ENCODE data around the gene ESYT1. TPM values are rescaled to one million over a fixed set of nuclear protein-coding genes. Genes with fewer than 3 reads are reported as not detected.
A peak's percentile ranks its signal among the peaks of the same experiment; 100 is the strongest.

Gene ESYT1, protein sequence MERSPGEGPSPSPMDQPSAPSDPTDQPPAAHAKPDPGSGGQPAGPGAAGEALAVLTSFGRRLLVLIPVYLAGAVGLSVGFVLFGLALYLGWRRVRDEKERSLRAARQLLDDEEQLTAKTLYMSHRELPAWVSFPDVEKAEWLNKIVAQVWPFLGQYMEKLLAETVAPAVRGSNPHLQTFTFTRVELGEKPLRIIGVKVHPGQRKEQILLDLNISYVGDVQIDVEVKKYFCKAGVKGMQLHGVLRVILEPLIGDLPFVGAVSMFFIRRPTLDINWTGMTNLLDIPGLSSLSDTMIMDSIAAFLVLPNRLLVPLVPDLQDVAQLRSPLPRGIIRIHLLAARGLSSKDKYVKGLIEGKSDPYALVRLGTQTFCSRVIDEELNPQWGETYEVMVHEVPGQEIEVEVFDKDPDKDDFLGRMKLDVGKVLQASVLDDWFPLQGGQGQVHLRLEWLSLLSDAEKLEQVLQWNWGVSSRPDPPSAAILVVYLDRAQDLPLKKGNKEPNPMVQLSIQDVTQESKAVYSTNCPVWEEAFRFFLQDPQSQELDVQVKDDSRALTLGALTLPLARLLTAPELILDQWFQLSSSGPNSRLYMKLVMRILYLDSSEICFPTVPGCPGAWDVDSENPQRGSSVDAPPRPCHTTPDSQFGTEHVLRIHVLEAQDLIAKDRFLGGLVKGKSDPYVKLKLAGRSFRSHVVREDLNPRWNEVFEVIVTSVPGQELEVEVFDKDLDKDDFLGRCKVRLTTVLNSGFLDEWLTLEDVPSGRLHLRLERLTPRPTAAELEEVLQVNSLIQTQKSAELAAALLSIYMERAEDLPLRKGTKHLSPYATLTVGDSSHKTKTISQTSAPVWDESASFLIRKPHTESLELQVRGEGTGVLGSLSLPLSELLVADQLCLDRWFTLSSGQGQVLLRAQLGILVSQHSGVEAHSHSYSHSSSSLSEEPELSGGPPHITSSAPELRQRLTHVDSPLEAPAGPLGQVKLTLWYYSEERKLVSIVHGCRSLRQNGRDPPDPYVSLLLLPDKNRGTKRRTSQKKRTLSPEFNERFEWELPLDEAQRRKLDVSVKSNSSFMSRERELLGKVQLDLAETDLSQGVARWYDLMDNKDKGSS
- total RNA-seq (ENCODE audit: insufficient read depth, low replicate concordance), result 66.4 TPM

DNA sequence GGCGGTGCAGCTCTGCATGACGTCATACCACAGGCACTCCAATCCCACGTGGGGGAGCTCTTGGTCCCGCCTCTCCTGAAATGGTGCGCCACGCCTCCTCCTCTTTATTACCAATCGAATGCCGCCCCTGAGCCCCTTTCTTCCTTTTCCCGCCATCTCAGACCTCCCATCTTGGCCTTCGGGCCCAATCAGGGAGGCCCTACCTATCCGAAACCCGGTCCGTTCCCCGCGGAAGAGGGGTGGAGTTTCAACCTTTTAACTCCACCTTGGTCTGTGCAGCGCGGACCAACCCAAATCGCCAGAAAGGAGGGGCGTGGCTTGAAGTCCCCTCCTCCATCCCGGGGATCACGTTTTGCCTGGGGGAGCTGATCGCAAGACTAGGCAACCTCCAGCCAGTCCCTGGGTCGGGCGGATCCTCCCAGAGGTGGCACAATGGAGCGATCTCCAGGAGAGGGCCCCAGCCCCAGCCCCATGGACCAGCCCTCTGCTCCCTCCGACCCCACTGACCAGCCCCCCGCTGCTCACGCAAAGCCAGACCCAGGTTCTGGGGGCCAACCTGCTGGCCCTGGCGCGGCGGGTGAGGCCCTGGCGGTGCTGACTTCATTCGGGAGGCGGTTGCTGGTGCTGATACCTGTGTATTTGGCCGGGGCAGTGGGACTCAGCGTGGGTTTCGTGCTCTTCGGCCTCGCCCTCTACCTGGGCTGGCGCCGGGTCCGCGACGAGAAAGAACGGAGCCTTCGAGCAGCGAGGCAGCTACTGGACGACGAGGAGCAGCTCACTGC, at the start of gene ESYT1:
ESYT1 (plus strand) TSS at position 380 of the 782 bp plus-strand sequence; CDS start at position 433, 53 bp downstream.
- peak; percentile 100 for DNase-seq (ENCODE audit: low spot score)

DNA sequence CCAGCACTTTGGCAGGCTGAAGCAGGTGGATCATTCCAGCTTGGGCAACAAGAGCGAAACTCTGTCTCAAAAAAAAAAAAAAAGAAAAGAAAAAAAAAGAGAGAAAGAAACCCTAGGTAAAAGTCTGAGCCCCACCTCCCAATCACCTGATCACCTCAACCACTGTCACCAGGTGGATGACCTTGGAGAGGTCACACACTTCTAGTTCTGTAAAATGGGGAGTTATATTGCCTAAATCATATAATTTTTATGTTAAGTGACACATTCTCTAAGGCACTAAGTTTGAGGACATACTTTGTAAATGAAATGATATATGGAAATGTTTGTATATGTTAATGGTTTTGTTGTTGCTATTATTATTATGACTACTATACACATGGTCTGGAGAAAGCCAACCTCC, 49.6 kb upstream of the ESYT1 start:
- DNase-seq (ENCODE audit: low spot score), result no peak

DNA sequence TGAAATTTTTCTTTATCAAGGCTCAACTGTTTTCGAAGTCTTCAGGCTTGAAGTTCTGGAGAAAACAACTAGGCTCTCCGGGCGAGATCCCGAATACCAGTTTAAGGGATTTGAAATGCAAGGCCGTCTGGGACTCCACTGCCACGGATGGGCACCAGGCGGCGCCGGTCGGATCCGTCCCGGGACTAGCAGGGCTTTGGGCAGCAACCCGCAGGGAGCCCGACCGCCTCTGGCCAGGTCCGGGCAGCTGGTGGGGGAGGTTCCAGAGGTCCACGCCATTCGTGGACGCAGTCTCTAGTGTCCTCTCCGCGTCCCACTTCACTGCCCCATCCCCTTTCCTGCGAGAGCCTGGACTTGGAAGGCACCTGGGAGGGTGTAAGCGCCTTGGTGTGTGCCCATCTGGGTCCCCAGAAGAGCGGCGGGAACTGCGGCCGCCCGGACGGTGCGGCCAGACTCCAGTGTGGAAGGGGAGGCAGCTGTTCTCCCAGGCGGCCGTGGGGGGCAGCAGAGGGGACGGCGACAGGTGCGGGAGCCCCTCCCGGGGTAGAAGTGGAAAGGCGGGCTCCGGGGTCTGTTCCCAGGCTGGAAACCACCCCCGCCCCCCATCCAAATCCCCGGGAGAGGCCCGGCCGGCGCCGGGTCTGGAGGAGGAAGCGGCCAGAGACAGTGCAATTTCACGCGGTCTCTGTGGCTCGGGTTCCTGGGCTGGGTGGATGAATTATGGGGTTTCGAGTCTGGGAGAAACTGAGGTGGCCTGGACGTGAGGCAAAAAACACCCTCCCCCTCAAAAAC, 48.9 kb upstream of the ESYT1 start:
- DNase-seq (ENCODE audit: low spot score), result peak; percentile 76

DNA sequence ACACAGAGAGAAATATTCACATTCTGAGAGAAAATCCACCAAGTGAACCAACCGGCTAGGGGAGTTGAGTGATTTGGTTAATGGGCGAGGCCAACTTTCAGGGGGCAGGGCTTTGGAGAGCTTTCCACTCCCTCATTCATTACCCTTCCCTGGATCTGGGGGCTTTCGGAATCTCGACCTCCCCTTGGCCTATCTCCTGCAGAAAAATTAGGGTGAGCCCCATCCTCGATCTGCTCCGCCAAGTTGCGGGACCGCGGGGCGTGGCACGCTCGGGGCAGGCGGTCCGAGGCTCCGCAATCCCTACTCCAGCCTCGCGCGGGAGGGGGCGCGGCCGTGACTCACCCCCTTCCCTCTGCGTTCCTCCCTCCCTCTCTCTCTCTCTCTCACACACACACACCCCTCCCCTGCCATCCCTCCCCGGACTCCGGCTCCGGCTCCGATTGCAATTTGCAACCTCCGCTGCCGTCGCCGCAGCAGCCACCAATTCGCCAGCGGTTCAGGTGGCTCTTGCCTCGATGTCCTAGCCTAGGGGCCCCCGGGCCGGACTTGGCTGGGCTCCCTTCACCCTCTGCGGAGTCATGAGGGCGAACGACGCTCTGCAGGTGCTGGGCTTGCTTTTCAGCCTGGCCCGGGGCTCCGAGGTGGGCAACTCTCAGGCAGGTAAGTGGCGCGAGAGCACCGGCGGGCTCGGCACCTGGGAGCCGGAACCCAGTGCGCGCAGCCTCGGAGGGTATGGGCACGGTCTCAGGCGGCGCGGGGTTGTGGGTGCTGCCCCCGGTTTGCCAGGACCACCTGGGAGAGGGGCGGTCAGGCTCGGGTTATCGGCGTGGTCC, 48.1 kb upstream of the ESYT1 start, which contains the start of gene ERBB3:
ERBB3 (plus strand) TSS at position 443 of the 833 bp plus-strand sequence; CDS start at position 579, 136 bp downstream.
- DNase-seq (ENCODE audit: low spot score), result peak; percentile 87

DNA sequence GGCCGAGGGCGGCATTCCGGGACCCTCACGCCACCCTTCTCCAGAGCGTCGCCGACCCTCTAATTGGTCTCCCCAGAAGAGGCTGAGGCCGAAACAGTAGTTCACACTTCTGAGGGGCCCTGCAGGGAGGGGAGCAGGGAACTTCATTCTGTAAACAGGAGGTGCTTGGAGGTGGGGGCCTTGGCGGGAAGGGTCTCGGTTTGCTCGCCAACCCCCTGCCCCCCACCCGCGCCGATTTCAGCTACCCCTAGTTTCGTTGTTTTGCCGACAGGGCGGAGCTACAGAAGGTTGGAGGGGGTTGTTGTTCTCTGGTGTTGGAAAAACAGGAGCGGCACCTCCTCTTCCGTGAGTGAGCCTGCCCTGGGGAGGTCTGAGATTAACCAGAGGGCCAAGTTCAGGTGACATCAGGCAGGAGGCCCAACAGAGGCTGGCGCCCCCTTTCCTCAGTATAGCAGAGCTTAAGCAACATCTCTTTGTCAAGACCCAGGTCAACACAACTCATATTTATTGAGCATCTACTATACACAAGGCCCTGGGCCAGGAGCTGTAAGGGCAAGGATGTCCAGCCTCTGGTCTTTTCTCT, 47.4 kb upstream of the ESYT1 start:
- DNase-seq (ENCODE audit: low spot score), result peak; percentile 36

DNA sequence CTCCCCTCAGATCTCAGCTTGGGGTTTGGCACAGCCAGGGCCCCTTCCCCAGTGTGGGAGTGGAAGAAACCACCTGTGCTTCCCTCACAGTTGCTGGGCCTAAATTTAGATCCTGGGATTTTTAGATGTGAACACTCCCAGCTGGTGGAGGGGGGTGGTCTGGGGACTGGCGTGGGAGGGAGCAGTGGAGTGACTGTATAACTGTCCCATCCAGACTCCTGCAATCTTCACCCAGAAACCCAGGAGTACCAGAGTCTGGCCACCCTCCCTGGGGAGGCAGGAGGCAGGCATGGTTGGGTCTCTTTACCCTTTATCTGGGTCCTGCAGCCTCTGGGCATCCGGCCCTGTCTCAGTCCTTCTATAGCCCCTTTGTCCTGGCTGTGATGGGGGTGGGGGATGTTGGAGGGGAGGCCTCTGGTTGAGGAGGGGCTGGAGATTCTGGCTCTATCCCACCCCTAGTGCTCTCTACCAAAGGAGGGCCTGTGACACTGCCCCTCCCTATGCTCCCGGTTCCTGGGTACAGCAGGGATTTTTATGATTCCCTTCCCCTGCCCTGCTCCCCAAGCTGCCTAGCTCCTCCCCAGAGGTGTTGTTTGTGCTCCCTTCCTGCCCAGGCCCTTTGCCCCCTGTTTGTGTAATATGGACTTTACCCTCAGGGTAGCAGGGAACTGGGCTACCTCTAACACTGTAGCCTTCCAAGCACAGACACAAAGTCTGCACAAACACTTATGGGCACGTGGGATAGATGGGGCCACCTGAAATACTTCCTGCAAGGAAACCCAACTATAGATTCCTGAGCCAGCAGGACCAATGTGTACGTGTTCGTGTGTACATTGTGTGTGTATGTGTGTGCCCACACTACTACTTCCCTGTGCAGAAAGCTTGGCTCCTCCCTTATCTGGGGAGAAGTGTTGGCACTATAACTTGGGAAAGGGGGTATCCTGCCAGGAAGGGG, 46.4 kb upstream of the ESYT1 start:
- DNase-seq (ENCODE audit: low spot score), result no peak

DNA sequence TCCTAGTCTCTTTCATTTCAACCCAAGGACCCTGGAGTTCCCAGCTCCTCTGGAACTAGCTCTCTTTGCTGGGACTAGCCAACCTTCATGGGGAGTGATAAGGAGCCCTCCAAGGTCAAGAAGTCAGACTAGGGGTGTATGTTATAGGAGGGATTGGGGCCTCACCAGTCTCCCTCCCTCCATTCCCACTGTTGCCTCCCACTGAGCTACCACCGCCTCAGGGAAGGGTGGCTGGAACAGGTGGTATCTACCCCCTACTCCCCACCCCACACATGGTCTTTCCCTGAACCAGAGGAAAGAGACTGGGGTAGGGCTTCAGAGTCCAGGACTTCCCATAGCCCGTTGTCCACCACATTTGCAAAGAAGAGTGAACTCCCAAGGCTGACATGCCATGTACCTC, 45.7 kb upstream of the ESYT1 start:
- DNase-seq (ENCODE audit: low spot score), result no peak

DNA sequence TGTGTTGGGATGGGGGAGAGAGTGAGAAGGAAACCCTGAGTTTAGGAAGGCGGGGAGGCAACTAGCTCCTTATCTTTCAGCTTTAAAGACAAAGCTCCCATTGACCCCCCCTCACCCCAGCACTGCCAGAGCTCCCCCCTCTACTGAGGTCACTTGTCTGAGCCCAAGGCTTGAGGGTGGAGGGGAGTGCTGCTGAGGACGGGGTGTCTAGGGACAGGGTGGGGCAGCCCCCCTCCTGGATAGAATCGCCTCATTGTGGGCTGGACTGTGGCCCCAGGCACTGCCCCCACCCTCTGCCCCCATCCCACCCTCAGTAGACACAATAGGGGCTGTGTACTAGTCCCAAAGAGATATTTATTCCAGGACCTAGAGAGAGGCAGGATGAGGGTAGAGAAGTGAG, 45.1 kb upstream of the ESYT1 start:
- no peak for DNase-seq (ENCODE audit: low spot score)

DNA sequence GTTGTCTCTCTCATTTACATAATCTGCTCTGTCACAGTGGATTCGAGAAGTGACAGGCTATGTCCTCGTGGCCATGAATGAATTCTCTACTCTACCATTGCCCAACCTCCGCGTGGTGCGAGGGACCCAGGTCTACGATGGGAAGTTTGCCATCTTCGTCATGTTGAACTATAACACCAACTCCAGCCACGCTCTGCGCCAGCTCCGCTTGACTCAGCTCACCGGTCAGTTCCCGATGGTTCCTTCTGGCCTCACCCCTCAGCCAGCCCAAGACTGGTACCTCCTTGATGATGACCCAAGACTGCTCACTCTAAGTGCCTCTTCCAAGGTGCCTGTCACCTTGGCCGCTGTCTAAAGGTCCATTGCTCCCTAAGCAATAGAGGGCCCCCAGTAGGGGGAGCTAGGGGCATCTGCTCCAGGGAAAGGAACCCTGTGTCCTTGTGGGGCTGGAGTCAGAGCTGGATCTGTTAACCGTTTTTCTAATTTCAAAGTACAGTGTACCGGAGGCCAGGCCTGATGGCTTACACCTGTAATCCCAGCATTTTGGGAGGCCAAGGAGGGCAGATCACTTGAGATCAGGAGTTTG, 43.0 kb upstream of the ESYT1 start:
- no peak for DNase-seq (ENCODE audit: low spot score)

DNA sequence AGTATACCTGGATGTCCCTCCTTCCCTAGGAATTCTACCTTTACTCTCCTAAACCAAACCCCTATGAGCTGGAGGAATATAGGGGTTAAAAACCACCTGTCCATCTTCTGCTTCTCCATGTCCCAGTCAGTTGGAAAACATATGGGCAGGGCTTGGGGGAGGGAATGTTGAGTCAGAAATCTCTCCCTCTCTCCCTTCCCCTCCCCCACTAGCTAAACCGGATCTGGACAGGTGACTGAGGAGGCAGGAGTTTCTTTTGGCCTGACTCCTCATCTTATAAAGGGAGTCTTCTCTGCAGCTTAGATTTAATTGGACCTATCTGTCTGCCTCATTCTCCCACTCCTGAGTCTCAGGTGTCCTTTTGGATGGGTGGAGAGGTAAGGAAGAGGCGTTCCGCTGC, 42.0 kb upstream of the ESYT1 start:
- peak; percentile 17 for DNase-seq (ENCODE audit: low spot score)

DNA sequence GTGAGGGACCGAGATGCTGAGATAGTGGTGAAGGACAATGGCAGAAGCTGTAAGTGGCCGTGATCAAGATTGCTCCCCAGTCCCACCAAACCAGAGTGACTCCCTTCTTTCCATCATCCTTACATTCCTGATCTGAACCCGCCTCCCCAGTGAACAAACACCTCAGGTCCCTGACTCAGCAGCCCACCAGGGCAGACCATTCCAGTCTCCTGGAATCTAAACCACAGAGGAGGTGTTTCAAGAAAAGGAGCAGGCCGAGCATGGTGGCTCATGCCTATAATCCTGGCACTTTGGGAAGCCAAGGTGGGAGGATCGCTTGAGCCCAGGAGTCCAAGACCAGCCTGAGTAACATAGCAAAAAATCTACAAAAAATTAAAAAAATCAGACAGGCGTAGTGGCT, 41.5 kb upstream of the ESYT1 start:
- DNase-seq (ENCODE audit: low spot score), result no peak

DNA sequence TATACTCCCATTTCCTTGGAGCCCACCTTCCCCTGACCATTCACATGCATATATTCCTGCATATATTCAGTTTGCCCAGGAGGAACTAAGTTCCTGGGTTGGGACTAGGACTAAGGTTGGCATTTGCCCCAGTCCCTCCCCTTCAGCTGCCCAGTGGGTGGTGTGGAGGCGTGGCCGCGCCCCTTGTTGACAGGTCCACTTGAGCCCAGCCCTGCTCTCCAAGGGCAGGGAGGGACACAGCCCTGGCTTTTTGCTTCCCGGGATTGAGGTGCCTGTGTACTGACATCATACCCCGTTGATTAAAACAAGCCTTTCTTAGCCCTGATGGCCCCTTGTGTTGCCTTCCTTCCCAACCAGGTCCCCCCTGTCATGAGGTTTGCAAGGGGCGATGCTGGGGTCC, 40.8 kb upstream of the ESYT1 start:
- DNase-seq (ENCODE audit: low spot score), result no peak

DNA sequence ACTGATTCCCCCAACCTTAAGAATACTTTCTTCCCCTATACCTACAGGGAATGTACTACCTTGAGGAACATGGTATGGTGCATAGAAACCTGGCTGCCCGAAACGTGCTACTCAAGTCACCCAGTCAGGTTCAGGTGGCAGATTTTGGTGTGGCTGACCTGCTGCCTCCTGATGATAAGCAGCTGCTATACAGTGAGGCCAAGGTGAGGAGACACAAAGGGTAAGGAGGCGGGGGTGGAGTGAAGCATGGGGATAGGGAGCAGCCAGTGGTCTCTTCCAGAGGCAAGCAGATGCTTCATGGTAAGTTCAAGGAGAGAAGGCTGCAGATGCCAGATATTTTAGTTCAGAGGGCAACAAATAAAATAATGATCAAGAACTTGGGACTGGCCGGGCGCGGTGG, 30.3 kb upstream of the ESYT1 start:
- no peak for DNase-seq (ENCODE audit: low spot score)

DNA sequence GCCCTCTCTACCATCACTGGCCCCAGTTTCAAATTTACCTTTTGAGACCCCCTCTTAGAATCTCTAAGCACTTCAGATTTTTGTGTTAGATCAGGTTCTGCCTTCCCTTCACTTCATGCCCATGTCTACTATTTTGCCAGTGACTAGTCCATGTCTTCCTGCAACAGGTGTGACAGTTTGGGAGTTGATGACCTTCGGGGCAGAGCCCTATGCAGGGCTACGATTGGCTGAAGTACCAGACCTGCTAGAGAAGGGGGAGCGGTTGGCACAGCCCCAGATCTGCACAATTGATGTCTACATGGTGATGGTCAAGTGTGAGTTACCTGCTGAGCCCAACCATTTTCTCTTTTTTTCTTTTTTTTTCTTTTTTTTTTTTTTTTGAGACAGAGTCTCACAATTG, 29.5 kb upstream of the ESYT1 start:
- DNase-seq (ENCODE audit: low spot score), result no peak

DNA sequence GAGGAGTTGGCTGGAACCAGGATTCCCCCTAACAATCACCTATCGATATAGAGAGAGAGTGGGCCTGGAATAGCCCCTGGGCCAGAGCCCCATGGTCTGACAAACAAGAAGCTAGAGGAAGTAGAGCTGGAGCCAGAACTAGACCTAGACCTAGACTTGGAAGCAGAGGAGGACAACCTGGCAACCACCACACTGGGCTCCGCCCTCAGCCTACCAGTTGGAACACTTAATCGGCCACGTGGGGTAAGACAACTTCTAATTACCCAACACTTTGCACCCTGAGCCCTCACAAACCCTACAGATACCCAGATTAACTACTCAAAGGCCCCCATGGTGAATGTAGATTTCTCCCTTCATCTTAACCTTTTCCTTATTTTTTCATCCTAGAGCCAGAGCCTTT, 28.3 kb upstream of the ESYT1 start:
- DNase-seq (ENCODE audit: low spot score), result no peak

DNA sequence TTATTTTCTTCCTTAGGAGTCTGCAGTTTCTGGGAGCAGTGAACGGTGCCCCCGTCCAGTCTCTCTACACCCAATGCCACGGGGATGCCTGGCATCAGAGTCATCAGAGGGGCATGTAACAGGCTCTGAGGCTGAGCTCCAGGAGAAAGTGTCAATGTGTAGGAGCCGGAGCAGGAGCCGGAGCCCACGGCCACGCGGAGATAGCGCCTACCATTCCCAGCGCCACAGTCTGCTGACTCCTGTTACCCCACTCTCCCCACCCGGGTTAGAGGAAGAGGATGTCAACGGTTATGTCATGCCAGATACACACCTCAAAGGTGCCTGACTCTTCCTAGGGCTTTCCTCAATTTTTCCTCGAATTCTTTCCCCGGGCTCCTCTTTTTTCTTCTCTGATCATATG, 27.0 kb upstream of the ESYT1 start:
- no peak for DNase-seq (ENCODE audit: low spot score)

DNA sequence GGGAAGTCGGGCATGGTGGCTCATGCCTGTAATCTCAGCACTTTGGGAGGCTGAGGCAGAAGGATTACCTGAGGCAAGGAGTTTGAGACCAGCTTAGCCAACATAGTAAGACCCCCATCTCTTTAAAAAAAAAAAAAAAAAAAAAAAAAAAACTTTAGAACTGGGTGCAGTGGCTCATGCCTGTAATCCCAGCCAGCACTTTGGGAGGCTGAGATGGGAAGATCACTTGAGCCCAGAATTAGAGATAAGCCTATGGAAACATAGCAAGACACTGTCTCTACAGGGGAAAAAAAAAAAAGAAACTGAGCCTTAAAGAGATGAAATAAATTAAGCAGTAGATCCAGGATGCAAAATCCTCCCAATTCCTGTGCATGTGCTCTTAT, 25.4 kb upstream of the ESYT1 start:
- DNase-seq (ENCODE audit: low spot score), result no peak
